H1 (cell line): ENCODE measurements around the gene SAA2. TPM values are rescaled to one million over a fixed set of nuclear protein-coding genes. Genes with fewer than 3 reads are reported as not detected.

Experiments used
- CTCF ChIA-PET: fragments of 300-600 bp; sonication (Branson Sonifier 250); formaldehyde crosslinking; loops from one replicate; lab custom pipeline; 2021; ENCODE audit not compliant: partially characterized antibody; lab: Charles Lee
- POLR2A ChIA-PET: fragments of 300-600 bp; sonication (Branson Sonifier 250); formaldehyde crosslinking; loops from one replicate; lab custom pipeline; 2021; ENCODE audit warnings: inconsistent platforms; ENCODE audit not compliant: partially characterized antibody; lab: Charles Lee
- DNase-seq, 2 experiments: peaks; one replicate each; pipeline versions ENCODE4 v3.0.0 to v3.0.0-alpha.2; 2010 to 2022; ENCODE audit warnings: low spot score in 2 of 2, low read depth in 1 of 2, mixed read lengths in 1 of 2
- FAIRE-seq: peaks from 2 replicates; lab custom pipeline; 2011; peaks lifted over from hg19 to GRCh38; lab: Jason Lieb, UNC
- H2AFZ ChIP-seq: 2 replicates; pipeline ENCODE4 v1.8.1; 2012; ENCODE audit warnings: low read length, inconsistent platforms
- H2AK5ac ChIP-seq: 2 replicates; pipeline ENCODE4 v1.6.1; 2013; ENCODE audit warnings: low read depth, low read length
- H2BK120ac ChIP-seq: replicated peaks from 2 replicates; pipeline ENCODE3; 2013; ENCODE audit warnings: low read depth, low read length, inconsistent platforms
- H2BK12ac ChIP-seq: 2 replicates; pipeline ENCODE4 v1.6.1; 2013; ENCODE audit warnings: low read depth, low read length
- H2BK15ac ChIP-seq: 2 replicates; pipeline ENCODE4 v1.6.1; 2013; ENCODE audit warnings: low read length
- H2BK20ac ChIP-seq: 2 replicates; pipeline ENCODE4 v1.6.1; 2013; ENCODE audit warnings: low read length
- H2BK5ac ChIP-seq: 2 replicates; pipeline ENCODE4 v1.6.1; 2013; ENCODE audit warnings: low read depth, low read length
- H3K14ac ChIP-seq: 2 replicates; pipeline ENCODE4 v1.6.1; 2013; ENCODE audit warnings: inconsistent platforms; ENCODE audit not compliant: insufficient read length
- H3K18ac ChIP-seq: 2 replicates; pipeline ENCODE4 v1.6.1; 2013; ENCODE audit warnings: low read length; ENCODE audit errors: extremely low read depth
- H3K23ac ChIP-seq: 2 replicates; pipeline ENCODE4 v1.6.1; 2013; ENCODE audit warnings: inconsistent platforms; ENCODE audit not compliant: insufficient read length
- H3K23me2 ChIP-seq: 2 replicates; pipeline ENCODE4 v1.6.1; 2013; ENCODE audit warnings: low read depth, low read length
- H3K27ac ChIP-seq: 2 replicates; pipeline ENCODE4 v1.6.1; 2011; ENCODE audit warnings: low read depth, low read length, inconsistent platforms
- H3K27me3 ChIP-seq, 4 experiments: replicated peaks in 1 of 4; 1 replicate in 1 of 4; 2 replicates in 3 of 4; pipeline versions ENCODE4 v1.6.1 to v1.8.1; 2011 to 2013; ENCODE audit warnings: low read length in 3 of 4, mild to moderate bottlenecking in 3 of 4, inconsistent platforms in 2 of 4, mixed read lengths in 2 of 4, moderate library complexity in 1 of 4; ENCODE audit not compliant: control insufficient read depth in 3 of 4, insufficient read depth in 3 of 4; ENCODE audit errors: extremely low read depth in 1 of 4
- H3K36me3 ChIP-seq, 4 experiments: 2 replicates each; pipeline versions ENCODE4 v1.6.1 to v1.8.1; 2011 to 2013; ENCODE audit warnings: mild to moderate bottlenecking in 4 of 4, low read length in 3 of 4, moderate library complexity in 2 of 4, control low read depth in 1 of 4, inconsistent platforms in 1 of 4; ENCODE audit not compliant: insufficient read depth in 4 of 4, control insufficient read depth in 2 of 4
- H3K4ac ChIP-seq: replicated peaks from 2 replicates; pipeline ENCODE3; 2013; ENCODE audit warnings: low read length, low read depth, mixed read lengths, inconsistent platforms; ENCODE audit not compliant: insufficient read length
- H3K4me1 ChIP-seq, 4 experiments: replicated peaks in 1 of 4; 1 replicate in 1 of 4; 2 replicates in 3 of 4; pipeline versions ENCODE4 v1.6.1 to v1.8.1; 2011 to 2013; ENCODE audit warnings: low read length in 3 of 4, inconsistent platforms in 2 of 4, mixed read lengths in 1 of 4; ENCODE audit not compliant: insufficient read depth in 4 of 4, control insufficient read depth in 3 of 4
- H3K4me2 ChIP-seq, 2 experiments: 2 replicates each; pipeline versions ENCODE4 v1.6.1 to v1.8.1; 2011 to 2013; ENCODE audit warnings: low read depth in 2 of 2, low read length in 2 of 2, control low read depth in 1 of 2, inconsistent platforms in 1 of 2, mild to moderate bottlenecking in 1 of 2; ENCODE audit not compliant: insufficient read depth in 1 of 2
- H3K4me3 ChIP-seq, 4 experiments: fragments of 200-600, 300-600 bp in 1 of 4; sonication (generic), shearing (Covaris generic), sonication (Bioruptor Twin) in 1 of 4; 2 replicates each; pipeline versions ENCODE4 v1.5.1 to v1.8.1; 2011 to 2016; ENCODE audit warnings: low read length in 4 of 4, low read depth in 3 of 4, control low read depth in 2 of 4, inconsistent platforms in 2 of 4, mild to moderate bottlenecking in 2 of 4, mixed read lengths in 1 of 4, moderate library complexity in 1 of 4; ENCODE audit not compliant: insufficient read depth in 2 of 4; ENCODE audit errors: extremely low read depth in 1 of 4
- H3K56ac ChIP-seq: replicated peaks from 2 replicates; pipeline ENCODE3; 2013; ENCODE audit warnings: low read depth, mild to moderate bottlenecking, mixed read lengths, low read length, inconsistent platforms; ENCODE audit not compliant: insufficient read length
- H3K79me1 ChIP-seq: 2 replicates; pipeline ENCODE4 v1.6.1; 2013; ENCODE audit warnings: low read depth, low read length, control low read depth
- H3K79me2 ChIP-seq, 2 experiments: 2 replicates each; pipeline versions ENCODE4 v1.6.1 to v1.8.1; 2012 to 2013; ENCODE audit warnings: low read length in 2 of 2, mild to moderate bottlenecking in 2 of 2, inconsistent platforms in 1 of 2; ENCODE audit not compliant: insufficient read depth in 2 of 2, control insufficient read depth in 1 of 2
- H3K9ac ChIP-seq, 4 experiments: replicated peaks in 1 of 4; 1 replicate in 1 of 4; 2 replicates in 3 of 4; pipeline versions ENCODE4 v1.6.1 to v1.8.1; 2011 to 2013; ENCODE audit warnings: low read depth in 3 of 4, low read length in 3 of 4, control low read depth in 2 of 4, mild to moderate bottlenecking in 2 of 4, moderate library complexity in 2 of 4, inconsistent platforms in 1 of 4; ENCODE audit errors: extremely low read depth in 1 of 4
- H3K9me3 ChIP-seq, 2 experiments: 2 replicates each; pipeline versions ENCODE4 v1.6.1 to v1.8.1; 2012 to 2013; ENCODE audit warnings: mild to moderate bottlenecking in 2 of 2, moderate library complexity in 2 of 2, control low read depth in 1 of 2, inconsistent platforms in 1 of 2, low read depth in 1 of 2, low read length in 1 of 2, mixed read lengths in 1 of 2; ENCODE audit not compliant: insufficient read depth in 2 of 2
- H4K20me1 ChIP-seq, 2 experiments: replicated peaks in 1 of 2; 2 replicates each; pipeline versions ENCODE3 to v1.8.1; 2011 to 2013; ENCODE audit warnings: inconsistent platforms in 2 of 2, low read length in 2 of 2, mild to moderate bottlenecking in 1 of 2; ENCODE audit not compliant: insufficient read depth in 2 of 2, control insufficient read depth in 1 of 2
- H4K5ac ChIP-seq: 2 replicates; pipeline ENCODE4 v1.6.1; 2013; ENCODE audit warnings: low read length, low read depth, mixed read lengths, inconsistent platforms; ENCODE audit not compliant: insufficient read length
- H4K8ac ChIP-seq: 2 replicates; pipeline ENCODE4 v1.8.0; 2013; ENCODE audit warnings: mild to moderate bottlenecking, moderate library complexity, low read length, inconsistent platforms; ENCODE audit not compliant: insufficient read depth; ENCODE audit errors: extremely low read depth
- H4K91ac ChIP-seq: replicated peaks from 2 replicates; pipeline ENCODE3; 2013; ENCODE audit warnings: low read length, mixed read lengths, inconsistent platforms; ENCODE audit not compliant: insufficient read length
- EP300 ChIP-seq, 2 experiments: IDR thresholded peaks; 1 replicate in 1 of 2; 2 replicates in 1 of 2; pipeline ENCODE4 v1.6.1; 2011 to 2012; ENCODE audit warnings: low read depth in 2 of 2, low read length in 2 of 2, mild to moderate bottlenecking in 2 of 2, borderline replicate concordance in 1 of 2, inconsistent platforms in 1 of 2, moderate library complexity in 1 of 2
- GTF2F1 ChIP-seq: IDR thresholded peaks from 2 replicates; pipeline ENCODE4 v1.6.1; 2012; ENCODE audit warnings: low read depth, low read length, improper control_type of control experiment, borderline replicate concordance
- TCF12 ChIP-seq: IDR thresholded peaks from 2 replicates; pipeline ENCODE4 v1.6.1; 2011; ENCODE audit warnings: low read depth, mild to moderate bottlenecking, low read length
- WGBS, 2 experiments: shearing (Covaris generic) in 1 of 2; methylation state at CpG; one replicate each; pipeline versions ENCODE4 v1.1.6 to v1.1.7; 2013 to 2015; ENCODE audit warnings: low lambda C conversion rate in 2 of 2, mixed read lengths in 2 of 2, inconsistent platforms in 1 of 2, low coverage in 1 of 2, missing lambda C conversion rate in 1 of 2; ENCODE audit not compliant: insufficient replicate concordance in 2 of 2, insufficient coverage in 1 of 2, insufficient read length in 1 of 2; ENCODE audit errors: extremely low coverage in 1 of 2, missing lambda C conversion rate in 1 of 2; 5-methylcytosine and 5-hydroxymethylcytosine counted together
- polyA plus RNA-seq, 7 experiments: library from polyadenylated mRNA; depleted of rRNA in 3 of 7; stranded (reverse) in 5 of 7; unstranded in 2 of 7; fragments of >200 nt in 5 of 7; fragments of 200-250 nt in 2 of 7; gene quantifications; 1 replicate in 5 of 7; 2 replicates in 1 of 7; 4 replicates in 1 of 7; pipeline versions ENCODE4 v1.2.1 to v1.2.3, GENCODE V29; 2011 to 2013; ENCODE audit warnings: missing spikeins in 2 of 7, mixed read lengths in 2 of 7
- total RNA-seq: library from RNA; stranded (reverse); fragmentation: NEBNext Ultra II Directional; extraction: Animal tissue kit (Norgen Biotek cat#: 25700); gene quantifications from 2 replicates; pipeline ENCODE4 v1.2.1, GENCODE V29; 2021

The SAA2 gene
- total and polyA plus RNA-seq, 2 of the 8 experiments (the other 6 are each of a cell fraction or from before 2014, with no cell fraction given): not detected

GRCh38 chr11:18245396-18245795 is 3.1 kb downstream of the SAA2 start:
- H3K23me2 ChIP-seq: no peaks in the 10 kb centered on the region
- no peak overlapping the region for H3K4me3 ChIP-seq
- no peaks in the 10 kb centered on the region for H4K20me1 ChIP-seq
- no peaks in the 10 kb centered on the region for H3K27me3 ChIP-seq
- no peak overlapping the region for H2AK5ac ChIP-seq
- H2BK120ac ChIP-seq: no peak overlapping the region
- ChIA-PET POLR2A (no interaction called here), CTCF (interaction anchor here (0.6 to 3.0 kb wide), 6 partner anchors 11 to 130 kb away, joined by 3 to 15 read pairs (median 4); no protein-coding TSS in a partner anchor)
- TF ChIP-seq GTF2F1 (no peak), EP300 (IDR thresholded peaks at IDR 0.05; ENCODE audit: borderline replicate concordance in 1 of 2, low read depth in 2 of 2, low read length in 2 of 2) (no peak), TCF12 (no peak)
- H2BK20ac ChIP-seq: no peak overlapping the region
- no peak overlapping the region for H3K18ac ChIP-seq
- no peak overlapping the region for H4K8ac ChIP-seq
- no peak overlapping the region for H2BK15ac ChIP-seq
- H4K91ac ChIP-seq: no peak overlapping the region
- H3K27ac ChIP-seq: no peak overlapping the region
- H2AFZ ChIP-seq: no peak overlapping the region
- no peaks in the 10 kb centered on the region for H3K79me2 ChIP-seq
- no peak overlapping the region for H2BK12ac ChIP-seq
- H3K79me1 ChIP-seq: no peaks in the 10 kb centered on the region
- H3K4me1 ChIP-seq: no peaks in the 10 kb centered on the region
- H2BK5ac ChIP-seq: no peak overlapping the region
- no peak overlapping the region for H3K9ac ChIP-seq
- no peak overlapping the region for H3K56ac ChIP-seq
- H3K4me2 ChIP-seq: no peak overlapping the region
- no peaks in the 10 kb centered on the region for H3K36me3 ChIP-seq
- H3K23ac ChIP-seq: no peak overlapping the region
- no peak overlapping the region for H3K14ac ChIP-seq
- DNase-seq: no peak
- no peak overlapping the region for H4K5ac ChIP-seq
- FAIRE-seq: no peak
- no peak overlapping the region for H3K4ac ChIP-seq
- whole genome bisulfite sequencing, 2 experiments: 90% methylated on average over 6 of the region's 6 CpGs; no CpG with 5 or more reads in 1 of the 2 experiments
- H3K9me3 ChIP-seq: 0 out of 4 replicates have a peak, but pooled peaks cover 0 to 2% of the 10 kb centered on the region in 2 experiments
